ENCODE data around the gene PKN3.
A peak's percentile ranks its signal among the peaks of the same experiment; 100 is the strongest.

Gene PKN3

GRCh38 chr9:128735373-128735772, 33.1 kb downstream of the PKN3 start:
- peak in 25 of 56 donors; percentile 5 to 73 (median 28) for DNase-seq

- no peak for DNase-seq
These were observed 40.1 kb downstream of the PKN3 start for GRCh38 chr9:128742401-128742800.

GRCh38 chr9:128743421-128743820, 41.1 kb downstream of the PKN3 start:
- DNase-seq = no peak

GRCh38 chr9:128747241-128747640, 44.9 kb downstream of the PKN3 start:
- DNase-seq = no peak

GRCh38 chr9:128750926-128751595, 48.8 kb downstream of the PKN3 start:
- no peak for DNase-seq

GRCh38 chr9:128753627-128754026, 51.3 kb downstream of the PKN3 start:
- no peak for DNase-seq

- no peak for DNase-seq
These were observed 55.3 kb downstream of the PKN3 start for GRCh38 chr9:128757602-128758001.

GRCh38 chr9:128762671-128763449, 60.6 kb downstream of the PKN3 start:
- peak in 4 of 56 donors; percentile 28 to 40 (median 34) for DNase-seq

GRCh38 chr9:128764361-128764760, 62.1 kb downstream of the PKN3 start:
- DNase-seq = no peak

- DNase-seq = no peak
These were observed 63.2 kb downstream of the PKN3 start for GRCh38 chr9:128765499-128765898.

GRCh38 chr9:128768606-128769005, 66.3 kb downstream of the PKN3 start:
- no peak for DNase-seq

Data from amygdala (tissue), 56 donors.